CD4-positive, alpha-beta T cell (primary cell): ENCODE results near the gene EFHC2. TPM values are rescaled to one million over a fixed set of nuclear protein-coding genes. Genes with fewer than 3 reads are reported as not detected.
A peak's percentile ranks its signal among the peaks of the same experiment; 100 is the strongest.

ENCODE experiments used
- ATAC-seq: fragments of 200-7000 bp; cut with Tn5 transposase; one replicate; pipeline ENCODE4 v1.10.0; 2022; ENCODE audit warnings: mild to moderate bottlenecking; ENCODE audit not compliant: poor library complexity
- CTCF ChIA-PET: fragments of 350-600 bp; sonication (Branson Sonifier 250); formaldehyde crosslinking; loops from one replicate; lab custom pipeline; 2021; ENCODE audit warnings: antibody characterized with exemption, inconsistent platforms; lab: Charles Lee
- POLR2A ChIA-PET: fragments of 350-600 bp; sonication (Branson Sonifier 250); formaldehyde crosslinking; loops from one replicate; lab custom pipeline; 2021; ENCODE audit warnings: antibody characterized with exemption, inconsistent platforms; lab: Charles Lee
- DNase-seq, 14 experiments: peaks; one replicate each; pipeline ENCODE4 v3.0.0-alpha.2; 2013 to 2020; ENCODE audit warnings: mixed read lengths in 2 of 14
- H3K27ac ChIP-seq, 2 donors: one replicate each; pipeline versions ENCODE4 v1.5.1 to v1.7.0; 2013; ENCODE audit warnings: low read length in 2 of 2, low read depth in 1 of 2, mild to moderate bottlenecking in 1 of 2
- H3K27me3 ChIP-seq, 2 experiments: 1 replicate in 1 of 2; 2 replicates in 1 of 2; pipeline versions ENCODE4 v1.6.1 to v1.7.0; 2013; ENCODE audit warnings: low read length in 2 of 2, control low read depth in 1 of 2, mild to moderate bottlenecking in 1 of 2, moderate library complexity in 1 of 2; ENCODE audit not compliant: insufficient read depth in 2 of 2, control insufficient read depth in 1 of 2
- H3K36me3 ChIP-seq: one replicate; pipeline ENCODE4 v1.6.1; 2013; ENCODE audit warnings: low read length, control low read depth; ENCODE audit not compliant: insufficient read depth
- H3K4me1 ChIP-seq: one replicate; pipeline ENCODE4 v1.6.1; 2013; ENCODE audit warnings: low read length, control low read depth; ENCODE audit not compliant: insufficient read depth
- H3K4me3 ChIP-seq: one replicate; pipeline ENCODE4 v1.5.1; 2013; ENCODE audit warnings: mild to moderate bottlenecking, low read length, moderate library complexity
- H3K9me3 ChIP-seq, 2 experiments: 1 replicate in 1 of 2; 2 replicates in 1 of 2; pipeline versions ENCODE4 v1.6.1 to v1.7.0; 2013; ENCODE audit warnings: low read length in 2 of 2, mild to moderate bottlenecking in 2 of 2, control low read depth in 1 of 2, moderate library complexity in 1 of 2; ENCODE audit not compliant: control insufficient read depth in 1 of 2, insufficient read depth in 1 of 2
- H3K27ac Mint-ChIP-seq: one replicate; pipeline ENCODE4 v1.8.0; 2020; ENCODE audit warnings: mixed read lengths
- H3K27me3 Mint-ChIP-seq: one replicate; pipeline ENCODE4 v1.8.0; 2021; ENCODE audit warnings: mixed read lengths
- H3K36me3 Mint-ChIP-seq: one replicate; pipeline ENCODE4 v1.8.0; 2021; ENCODE audit warnings: low read depth, mixed read lengths
- H3K4me1 Mint-ChIP-seq: one replicate; pipeline ENCODE4 v1.8.0; 2021; ENCODE audit warnings: low read depth, mixed read lengths
- H3K4me3 Mint-ChIP-seq: one replicate; pipeline ENCODE4 v1.8.0; 2020; ENCODE audit warnings: mild to moderate bottlenecking, mixed read lengths
- H3K9me3 Mint-ChIP-seq: one replicate; pipeline ENCODE4 v1.8.0; 2020; ENCODE audit warnings: mixed read lengths
- intact Hi-C, 2 experiments: fragments of 100-400 bp; cut with DNase I in 1 of 2; cut with micrococcal nuclease in 1 of 2; formaldehyde crosslinking; loops; one replicate each; pipeline versions ENCODE4 v1.15.1 to v1.9.0; 2023 to 2025; cut with DNase I, micrococcal nuclease
- total RNA-seq, 174 experiments: library from RNA in 2 of 174; stranded (reverse) in 2 of 174; gene quantifications; one replicate each; pipeline ENCODE4 v1.2.3 and lab custom pipeline; 2021 to 2026
- TF ChIP-seq, protein P1 (sequence below): fragments of 200-600 bp; IDR thresholded peaks from one replicate; pipeline ENCODE4 v1.8.0; 2022; ENCODE audit warnings: antibody characterized with exemption, mild to moderate bottlenecking

Gene EFHC2
- total RNA-seq, 2 experiments from 2014 or later = 2.7 to 3.0 TPM

DNA sequence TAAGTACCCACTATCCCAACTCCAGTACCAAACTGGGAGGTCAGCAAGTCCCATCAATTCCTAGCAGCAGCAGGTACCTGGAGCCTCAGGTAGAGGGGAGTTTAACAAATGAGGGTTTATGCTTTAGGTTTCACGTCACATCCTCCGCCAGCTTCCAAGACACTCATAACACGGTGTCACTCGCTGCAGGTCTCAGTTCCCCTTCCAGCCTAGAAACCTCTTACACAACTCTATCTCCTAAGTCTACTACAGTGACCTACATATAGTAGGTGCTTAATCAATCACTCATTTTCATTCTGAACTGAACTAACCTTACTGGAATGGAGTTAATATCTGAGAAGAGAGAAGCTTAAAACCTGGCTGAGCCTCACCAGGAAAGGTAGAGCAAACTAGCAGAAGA lies 96.0 kb downstream of the EFHC2 start:
- no peaks in the 10 kb centered on the region for H3K36me3 ChIP-seq
- TF ChIP-seq, protein P1, sequence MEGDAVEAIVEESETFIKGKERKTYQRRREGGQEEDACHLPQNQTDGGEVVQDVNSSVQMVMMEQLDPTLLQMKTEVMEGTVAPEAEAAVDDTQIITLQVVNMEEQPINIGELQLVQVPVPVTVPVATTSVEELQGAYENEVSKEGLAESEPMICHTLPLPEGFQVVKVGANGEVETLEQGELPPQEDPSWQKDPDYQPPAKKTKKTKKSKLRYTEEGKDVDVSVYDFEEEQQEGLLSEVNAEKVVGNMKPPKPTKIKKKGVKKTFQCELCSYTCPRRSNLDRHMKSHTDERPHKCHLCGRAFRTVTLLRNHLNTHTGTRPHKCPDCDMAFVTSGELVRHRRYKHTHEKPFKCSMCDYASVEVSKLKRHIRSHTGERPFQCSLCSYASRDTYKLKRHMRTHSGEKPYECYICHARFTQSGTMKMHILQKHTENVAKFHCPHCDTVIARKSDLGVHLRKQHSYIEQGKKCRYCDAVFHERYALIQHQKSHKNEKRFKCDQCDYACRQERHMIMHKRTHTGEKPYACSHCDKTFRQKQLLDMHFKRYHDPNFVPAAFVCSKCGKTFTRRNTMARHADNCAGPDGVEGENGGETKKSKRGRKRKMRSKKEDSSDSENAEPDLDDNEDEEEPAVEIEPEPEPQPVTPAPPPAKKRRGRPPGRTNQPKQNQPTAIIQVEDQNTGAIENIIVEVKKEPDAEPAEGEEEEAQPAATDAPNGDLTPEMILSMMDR = no peak
- no peak overlapping the region for H3K4me3 Mint-ChIP-seq
- H3K9me3 Mint-ChIP-seq = no peaks in the 10 kb centered on the region
- H3K27me3 ChIP-seq = no peaks in the 10 kb centered on the region
- H3K9me3 ChIP-seq = peaks cover 0 to 8% of the 10 kb centered on the region in 2 experiments
- peaks cover 16% of the 10 kb centered on the region for H3K36me3 Mint-ChIP-seq
- peaks cover 45% of the 10 kb centered on the region for H3K4me1 Mint-ChIP-seq
- no peaks in the 10 kb centered on the region for H3K27me3 Mint-ChIP-seq
- no peak overlapping the region for H3K4me3 ChIP-seq
- ATAC-seq = no peak
- intact Hi-C loops = loop anchor here (5.0 to 10.0 kb wide), 3 partner anchors 35 to 297 kb away; partner anchors contain the start of gene FUNDC1 (in 2 of the 2)
- peaks cover 7% of the 10 kb centered on the region for H3K4me1 ChIP-seq
- no peak overlapping the region for H3K27ac Mint-ChIP-seq
- DNase-seq = no peak
- ChIA-PET POLR2A (no interaction called here), CTCF (no interaction called here)
- H3K27ac ChIP-seq = no peak overlapping the region

DNA sequence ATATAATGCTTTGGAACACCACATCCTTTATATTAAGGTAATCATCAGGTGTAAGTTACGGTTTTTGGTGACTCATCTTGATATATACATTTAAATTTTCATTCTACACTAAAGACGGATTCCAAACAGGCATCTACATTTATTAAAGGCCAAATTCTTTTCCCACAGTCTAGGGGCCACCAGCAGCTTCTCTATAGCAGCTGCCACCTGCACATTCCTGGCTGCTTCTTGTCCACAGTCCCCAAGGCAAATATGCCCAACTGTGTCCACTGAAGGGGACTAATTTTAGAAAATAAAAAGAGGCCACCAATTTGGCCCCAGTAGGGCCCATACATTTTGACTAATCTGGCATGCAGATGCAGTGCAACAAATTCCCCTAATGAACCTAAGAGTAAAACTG lies 96.6 kb downstream of the EFHC2 start:
- TF ChIP-seq, protein P1 = no peak
- peaks cover 7% of the 10 kb centered on the region for H3K4me1 ChIP-seq
- Mint-ChIP-seq H3K36me3 (peaks cover 10% of the 10 kb centered on the region), H3K27ac (no peak overlapping the region), H3K4me1 (peaks cover 44% of the 10 kb centered on the region), H3K27me3 (no peaks in the 10 kb centered on the region), H3K4me3 (no peak overlapping the region), H3K9me3 (no peaks in the 10 kb centered on the region)
- no peak overlapping the region for H3K4me3 ChIP-seq
- DNase-seq (no peak), ATAC-seq (no peak)
- peaks cover 0 to 8% of the 10 kb centered on the region in 2 experiments for H3K9me3 ChIP-seq
- ChIA-PET POLR2A (interaction anchor here (0.9 kb wide), 1 partner anchor 412 kb away, joined by 3 read pairs; no protein-coding TSS in a partner anchor), CTCF (interaction anchor here (1.4 kb wide), 1 partner anchor 288 kb away, joined by 3 read pairs; no protein-coding TSS in a partner anchor)
- intact Hi-C loops = loop anchor here (5.0 to 10.0 kb wide), 3 partner anchors 35 to 298 kb away; partner anchors contain the start of gene FUNDC1 (in 2 of the 2)
- no peak overlapping the region for H3K27ac ChIP-seq
- H3K36me3 ChIP-seq = no peaks in the 10 kb centered on the region
- no peaks in the 10 kb centered on the region for H3K27me3 ChIP-seq

DNA sequence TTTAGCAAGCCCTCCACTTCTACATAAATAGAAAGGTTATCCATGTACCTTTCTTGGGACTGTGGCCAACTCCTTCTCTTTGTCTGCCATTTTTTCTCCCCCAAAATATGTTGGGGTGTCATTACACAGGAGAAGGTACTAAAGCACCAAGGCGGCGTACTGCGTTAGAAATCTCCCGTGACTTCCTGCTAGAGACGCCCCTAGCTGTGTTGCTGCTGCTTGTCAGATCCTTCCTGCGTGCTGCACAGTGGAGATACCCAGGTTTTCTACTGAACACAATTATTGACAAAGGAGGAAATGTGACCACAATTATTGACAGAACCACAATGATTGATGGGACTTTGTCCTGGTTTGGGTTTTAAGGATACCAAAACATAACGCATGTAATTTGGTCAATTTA lies 97.7 kb downstream of the EFHC2 start:
- DNase-seq = peak in 12 of 14 experiments; percentile 3 to 61 (median 29)
- Mint-ChIP-seq H3K9me3 (no peaks in the 10 kb centered on the region), H3K36me3 (peaks cover 7% of the 10 kb centered on the region), H3K4me3 (peak overlapping the region; percentile 35), H3K27ac (peak overlapping the region; percentile 71), H3K4me1 (peaks cover 44% of the 10 kb centered on the region), H3K27me3 (no peaks in the 10 kb centered on the region)
- CTCF ChIA-PET = interaction anchor here (1.4 kb wide), 1 partner anchor 287 kb away, joined by 3 read pairs; no protein-coding TSS in a partner anchor
- ATAC-seq = peak; percentile 90
- POLR2A ChIA-PET = interaction anchor here (1.2 to 1.7 kb wide), 2 partner anchors 57 to 99 kb away, joined by 5 to 7 read pairs; no protein-coding TSS in a partner anchor
- peaks cover 0 to 1% of the 10 kb centered on the region in 2 experiments for H3K9me3 ChIP-seq
- peak overlapping the region in 1 of 2 donors; percentile 40 for H3K27ac ChIP-seq
- H3K4me1 ChIP-seq = peaks cover 7% of the 10 kb centered on the region
- TF ChIP-seq, protein P1 = peak; percentile 29
- intact Hi-C loops = loop anchor here (2.0 to 10.0 kb wide), 4 partner anchors 37 to 409 kb away; partner anchors contain the start of gene FUNDC1 (in 2 of the 2)
- no peak overlapping the region for H3K4me3 ChIP-seq
- no peaks in the 10 kb centered on the region for H3K36me3 ChIP-seq
- H3K27me3 ChIP-seq = no peaks in the 10 kb centered on the region
